ENCODE data around the gene ARSI.
A peak's percentile ranks its signal among the peaks of the same experiment; 100 is the strongest.

Gene ARSI

GRCh38 chr5:150302301-150303069, at the start of gene ARSI:
TSS of gene ARSI (minus strand) at chr5:150302905. CDS start at chr5:150302373, 532 bp downstream.
- no peak for DNase-seq (ENCODE audit: low read depth in 2 of 2)

GRCh38 chr5:150350524-150351344, 48.0 kb upstream of the ARSI start:
- DNase-seq (ENCODE audit: low read depth in 2 of 2), result peak; percentile 21 to 32

- DNase-seq (ENCODE audit: low read depth in 2 of 2), result no peak
Observed at GRCh38 chr5:150349681-150350275, 47.1 kb upstream of the ARSI start.

GRCh38 chr5:150347451-150347850, 44.7 kb upstream of the ARSI start:
- DNase-seq (ENCODE audit: low read depth in 2 of 2), result no peak

- no peak for DNase-seq (ENCODE audit: low read depth in 2 of 2)
Observed at GRCh38 chr5:150347003-150347402, 44.3 kb upstream of the ARSI start.

- no peak for DNase-seq (ENCODE audit: low read depth in 2 of 2)
Observed at GRCh38 chr5:150346592-150346991, 43.9 kb upstream of the ARSI start.

- no peak for DNase-seq (ENCODE audit: low read depth in 2 of 2)
Observed at GRCh38 chr5:150345716-150346115, 43.0 kb upstream of the ARSI start.

GRCh38 chr5:150343994-150344631, 41.4 kb upstream of the ARSI start:
- no peak for DNase-seq (ENCODE audit: low read depth in 2 of 2)

- DNase-seq (ENCODE audit: low read depth in 2 of 2), result no peak
Observed at GRCh38 chr5:150342583-150342982, 39.9 kb upstream of the ARSI start.

- no peak for DNase-seq (ENCODE audit: low read depth in 2 of 2)
Observed at GRCh38 chr5:150341989-150342388, 39.3 kb upstream of the ARSI start.

- no peak for DNase-seq (ENCODE audit: low read depth in 2 of 2)
Observed at GRCh38 chr5:150341331-150341730, 38.6 kb upstream of the ARSI start.

- no peak for DNase-seq (ENCODE audit: low read depth in 2 of 2)
Observed at GRCh38 chr5:150340614-150341255, 38.0 kb upstream of the ARSI start.

GRCh38 chr5:150339841-150340240, 37.1 kb upstream of the ARSI start:
- no peak for DNase-seq (ENCODE audit: low read depth in 2 of 2)

- DNase-seq (ENCODE audit: low read depth in 2 of 2), result no peak
Observed at GRCh38 chr5:150339165-150339564, 36.5 kb upstream of the ARSI start.

GRCh38 chr5:150338546-150338945, 35.8 kb upstream of the ARSI start:
- no peak for DNase-seq (ENCODE audit: low read depth in 2 of 2)

GRCh38 chr5:150335778-150336177, 33.1 kb upstream of the ARSI start:
- DNase-seq (ENCODE audit: low read depth in 2 of 2), result no peak

- no peak for DNase-seq (ENCODE audit: low read depth in 2 of 2)
Observed at GRCh38 chr5:150333400-150333799, 30.7 kb upstream of the ARSI start.

- DNase-seq (ENCODE audit: low read depth in 2 of 2), result no peak
Observed at GRCh38 chr5:150329881-150330876, 27.5 kb upstream of the ARSI start.

GRCh38 chr5:150329038-150329437, 26.3 kb upstream of the ARSI start:
- no peak for DNase-seq (ENCODE audit: low read depth in 2 of 2)

- no peak for DNase-seq (ENCODE audit: low read depth in 2 of 2)
Observed at GRCh38 chr5:150328515-150328914, 25.8 kb upstream of the ARSI start.

All from stimulated activated CD4-positive, alpha-beta T cell treated with anti-CD3 and anti-CD28 coated beads, Interleukin-4, amount 100 ng/mL, for 48 hours (primary cell).